K562 (cell line): ENCODE measurements around the gene LMNB1. TPM values are rescaled to one million over a fixed set of nuclear protein-coding genes. Genes with fewer than 3 reads are reported as not detected.

ENCODE experiments used
- CHD4 ChIP-seq: fragments of 200-600 bp; sonication (generic); IDR thresholded peaks from 3 replicates; pipeline ENCODE4 v1.6.1; 2012; ENCODE audit warnings: low read depth, mild to moderate bottlenecking, mixed read lengths, low read length, inconsistent platforms; ENCODE audit not compliant: insufficient read depth, insufficient replicate concordance, poor library complexity, severe bottlenecking
- ZNF212 ChIP-seq: fragments of 450-650 bp; formaldehyde crosslinking; IDR thresholded peaks from 2 replicates; pipeline ENCODE4 v1.4.0; 2020; ENCODE audit warnings: mild to moderate bottlenecking
- ZNF79 ChIP-seq: fragments of 250-450 bp; sonication (Bioruptor Pico); IDR thresholded peaks from 2 replicates; pipeline ENCODE4 v1.4.0; 2020; ENCODE audit warnings: low read depth, mild to moderate bottlenecking, moderate library complexity
- polyA plus RNA-seq, 8 experiments: library from polyadenylated mRNA; depleted of rRNA in 4 of 8; stranded (reverse) in 5 of 8; unstranded in 3 of 8; fragments of >200 nt; fragmentation: Nextera tagmentation in 2 of 8; fragmentation: Illumina TruSeq in 1 of 8; extraction: Ambion mirVana in 2 of 8; extraction: Trizol in 1 of 8; gene quantifications; 2 replicates each; pipeline versions ENCODE4 v1.2.1 to v1.2.3, GENCODE V29; 2011 to 2014; ENCODE audit warnings: inconsistent platforms in 1 of 8, missing spikeins in 1 of 8
- total RNA-seq, 7 experiments: library from RNA; depleted of rRNA in 6 of 7; stranded (reverse); fragments of >200 nt in 6 of 7; fragmentation: Illumina TruSeq in 2 of 7; extraction: Trizol in 2 of 7; gene quantifications; 2 replicates each; pipeline versions ENCODE4 v1.2.1 to v1.2.3, GENCODE V29; 2011 to 2021; ENCODE audit warnings: low replicate concordance in 1 of 7
- TF ChIP-seq, protein P1 (sequence below), 2 experiments: fragments of 450-650 bp in 1 of 2; sonication (generic) in 1 of 2; formaldehyde crosslinking in 1 of 2; IDR thresholded peaks; 2 replicates each; pipeline versions ENCODE4 v1.7.1 to v1.9.0; 2016 to 2022; ENCODE audit warnings: inconsistent platforms in 1 of 2, mild to moderate bottlenecking in 1 of 2, missing genetic modification reagents in 1 of 2
- TF ChIP-seq, protein P2 (sequence below): fragments of 450-650 bp; IDR thresholded peaks from 2 replicates; pipeline ENCODE4 v1.6.1; 2016; ENCODE audit warnings: low read depth
- TF ChIP-seq, protein P3 (sequence below): sonication (generic); formaldehyde crosslinking; IDR thresholded peaks from 2 replicates; pipeline ENCODE4 v1.8.1; 2022; ENCODE audit warnings: missing genetic modification reagents

Gene LMNB1
- total and polyA plus RNA-seq, 9 of the 15 experiments (the other 6 are each of a cell fraction or from before 2014, with no cell fraction given) = 2.8 to 190 (median 131) TPM

DNA sequence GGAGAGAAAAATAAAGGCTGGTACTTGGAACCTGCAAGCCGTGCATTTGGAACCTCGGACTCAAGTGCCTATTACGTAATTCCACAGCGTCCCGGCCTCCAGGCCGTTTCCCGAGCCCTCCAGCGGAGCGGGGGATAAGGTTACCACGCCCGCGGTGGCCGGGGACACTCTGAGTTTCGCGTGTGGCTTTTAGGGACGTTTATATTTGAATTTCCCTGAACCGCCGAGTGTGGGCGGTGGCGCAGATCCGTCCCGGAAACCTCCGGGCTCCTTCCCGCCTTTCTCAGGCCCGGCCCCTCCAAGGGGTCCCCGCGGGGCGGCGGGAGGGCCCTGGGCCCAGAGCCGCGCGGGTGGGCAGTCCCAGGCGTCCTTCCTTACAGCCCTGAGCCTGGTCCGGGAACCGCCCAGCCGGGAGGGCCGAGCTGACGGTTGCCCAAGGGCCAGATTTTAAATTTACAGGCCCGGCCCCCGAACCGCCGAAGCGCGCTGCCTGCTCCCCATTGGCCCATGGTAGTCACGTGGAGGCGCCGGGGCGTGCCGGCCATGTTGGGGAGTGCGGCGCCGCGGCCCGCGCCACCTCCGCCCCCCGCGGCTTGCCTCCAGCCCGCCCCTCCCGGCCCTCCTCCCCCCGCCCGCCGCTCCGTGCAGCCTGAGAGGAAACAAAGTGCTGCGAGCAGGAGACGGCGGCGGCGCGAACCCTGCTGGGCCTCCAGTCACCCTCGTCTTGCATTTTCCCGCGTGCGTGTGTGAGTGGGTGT, at the start of gene LMNB1 (continued):
- TF ChIP-seq, protein P1, sequence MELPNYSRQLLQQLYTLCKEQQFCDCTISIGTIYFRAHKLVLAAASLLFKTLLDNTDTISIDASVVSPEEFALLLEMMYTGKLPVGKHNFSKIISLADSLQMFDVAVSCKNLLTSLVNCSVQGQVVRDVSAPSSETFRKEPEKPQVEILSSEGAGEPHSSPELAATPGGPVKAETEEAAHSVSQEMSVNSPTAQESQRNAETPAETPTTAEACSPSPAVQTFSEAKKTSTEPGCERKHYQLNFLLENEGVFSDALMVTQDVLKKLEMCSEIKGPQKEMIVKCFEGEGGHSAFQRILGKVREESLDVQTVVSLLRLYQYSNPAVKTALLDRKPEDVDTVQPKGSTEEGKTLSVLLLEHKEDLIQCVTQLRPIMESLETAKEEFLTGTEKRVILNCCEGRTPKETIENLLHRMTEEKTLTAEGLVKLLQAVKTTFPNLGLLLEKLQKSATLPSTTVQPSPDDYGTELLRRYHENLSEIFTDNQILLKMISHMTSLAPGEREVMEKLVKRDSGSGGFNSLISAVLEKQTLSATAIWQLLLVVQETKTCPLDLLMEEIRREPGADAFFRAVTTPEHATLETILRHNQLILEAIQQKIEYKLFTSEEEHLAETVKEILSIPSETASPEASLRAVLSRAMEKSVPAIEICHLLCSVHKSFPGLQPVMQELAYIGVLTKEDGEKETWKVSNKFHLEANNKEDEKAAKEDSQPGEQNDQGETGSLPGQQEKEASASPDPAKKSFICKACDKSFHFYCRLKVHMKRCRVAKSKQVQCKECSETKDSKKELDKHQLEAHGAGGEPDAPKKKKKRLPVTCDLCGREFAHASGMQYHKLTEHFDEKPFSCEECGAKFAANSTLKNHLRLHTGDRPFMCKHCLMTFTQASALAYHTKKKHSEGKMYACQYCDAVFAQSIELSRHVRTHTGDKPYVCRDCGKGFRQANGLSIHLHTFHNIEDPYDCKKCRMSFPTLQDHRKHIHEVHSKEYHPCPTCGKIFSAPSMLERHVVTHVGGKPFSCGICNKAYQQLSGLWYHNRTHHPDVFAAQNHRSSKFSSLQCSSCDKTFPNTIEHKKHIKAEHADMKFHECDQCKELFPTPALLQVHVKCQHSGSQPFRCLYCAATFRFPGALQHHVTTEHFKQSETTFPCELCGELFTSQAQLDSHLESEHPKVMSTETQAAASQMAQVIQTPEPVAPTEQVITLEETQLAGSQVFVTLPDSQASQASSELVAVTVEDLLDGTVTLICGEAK (IDR thresholded peaks at IDR 0.05) = 0 out of 2 replicates have a peak, but pooled peaks have one; percentile 53
- TF ChIP-seq, protein P1 (CRISPR knock-in tag; IDR thresholded peaks at IDR 0.05) = no peak
- TF ChIP-seq CHD4 (no peak), ZNF79 (CRISPR knock-in tag) (no peak), ZNF212 (no peak)
- TF ChIP-seq, protein P2, sequence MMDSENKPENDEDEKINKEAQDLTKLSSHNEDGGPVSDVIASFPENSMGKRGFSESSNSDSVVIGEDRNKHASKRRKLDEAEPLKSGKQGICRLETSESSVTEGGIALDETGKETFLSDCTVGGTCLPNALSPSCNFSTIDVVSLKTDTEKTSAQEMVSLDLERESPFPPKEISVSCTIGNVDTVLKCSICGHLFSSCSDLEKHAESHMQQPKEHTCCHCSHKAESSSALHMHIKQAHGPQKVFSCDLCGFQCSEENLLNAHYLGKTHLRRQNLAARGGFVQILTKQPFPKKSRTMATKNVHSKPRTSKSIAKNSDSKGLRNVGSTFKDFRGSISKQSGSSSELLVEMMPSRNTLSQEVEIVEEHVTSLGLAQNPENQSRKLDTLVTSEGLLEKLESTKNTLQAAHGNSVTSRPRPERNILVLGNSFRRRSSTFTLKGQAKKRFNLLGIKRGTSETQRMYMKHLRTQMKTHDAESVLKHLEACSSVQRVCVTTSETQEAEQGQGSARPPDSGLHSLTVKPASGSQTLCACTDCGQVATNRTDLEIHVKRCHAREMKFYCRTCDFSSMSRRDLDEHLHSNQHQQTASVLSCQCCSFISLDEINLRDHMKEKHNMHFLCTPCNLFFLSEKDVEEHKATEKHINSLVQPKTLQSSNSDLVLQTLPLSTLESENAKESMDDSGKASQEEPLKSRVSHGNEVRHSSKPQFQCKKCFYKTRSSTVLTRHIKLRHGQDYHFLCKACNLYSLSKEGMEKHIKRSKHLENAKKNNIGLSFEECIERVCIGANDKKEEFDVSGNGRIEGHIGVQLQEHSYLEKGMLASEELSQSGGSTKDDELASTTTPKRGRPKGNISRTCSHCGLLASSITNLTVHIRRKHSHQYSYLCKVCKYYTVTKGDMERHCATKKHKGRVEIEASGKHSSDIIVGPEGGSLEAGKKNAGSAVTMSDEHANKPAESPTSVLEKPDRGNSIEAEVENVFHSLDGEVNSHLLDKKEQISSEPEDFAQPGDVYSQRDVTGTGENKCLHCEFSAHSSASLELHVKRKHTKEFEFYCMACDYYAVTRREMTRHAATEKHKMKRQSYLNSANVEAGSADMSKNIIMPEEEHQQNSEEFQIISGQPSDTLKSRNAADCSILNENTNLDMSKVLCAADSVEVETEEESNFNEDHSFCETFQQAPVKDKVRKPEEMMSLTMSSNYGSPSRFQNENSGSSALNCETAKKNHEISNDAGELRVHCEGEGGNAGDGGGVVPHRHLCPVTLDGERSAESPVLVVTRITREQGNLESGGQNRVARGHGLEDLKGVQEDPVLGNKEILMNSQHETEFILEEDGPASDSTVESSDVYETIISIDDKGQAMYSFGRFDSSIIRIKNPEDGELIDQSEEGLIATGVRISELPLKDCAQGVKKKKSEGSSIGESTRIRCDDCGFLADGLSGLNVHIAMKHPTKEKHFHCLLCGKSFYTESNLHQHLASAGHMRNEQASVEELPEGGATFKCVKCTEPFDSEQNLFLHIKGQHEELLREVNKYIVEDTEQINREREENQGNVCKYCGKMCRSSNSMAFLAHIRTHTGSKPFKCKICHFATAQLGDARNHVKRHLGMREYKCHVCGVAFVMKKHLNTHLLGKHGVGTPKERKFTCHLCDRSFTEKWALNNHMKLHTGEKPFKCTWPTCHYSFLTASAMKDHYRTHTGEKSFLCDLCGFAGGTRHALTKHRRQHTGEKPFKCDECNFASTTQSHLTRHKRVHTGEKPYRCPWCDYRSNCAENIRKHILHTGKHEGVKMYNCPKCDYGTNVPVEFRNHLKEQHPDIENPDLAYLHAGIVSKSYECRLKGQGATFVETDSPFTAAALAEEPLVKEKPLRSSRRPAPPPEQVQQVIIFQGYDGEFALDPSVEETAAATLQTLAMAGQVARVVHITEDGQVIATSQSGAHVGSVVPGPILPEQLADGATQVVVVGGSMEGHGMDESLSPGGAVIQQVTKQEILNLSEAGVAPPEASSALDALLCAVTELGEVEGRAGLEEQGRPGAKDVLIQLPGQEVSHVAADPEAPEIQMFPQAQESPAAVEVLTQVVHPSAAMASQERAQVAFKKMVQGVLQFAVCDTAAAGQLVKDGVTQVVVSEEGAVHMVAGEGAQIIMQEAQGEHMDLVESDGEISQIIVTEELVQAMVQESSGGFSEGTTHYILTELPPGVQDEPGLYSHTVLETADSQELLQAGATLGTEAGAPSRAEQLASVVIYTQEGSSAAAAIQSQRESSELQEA = no peak
- TF ChIP-seq, protein P3, sequence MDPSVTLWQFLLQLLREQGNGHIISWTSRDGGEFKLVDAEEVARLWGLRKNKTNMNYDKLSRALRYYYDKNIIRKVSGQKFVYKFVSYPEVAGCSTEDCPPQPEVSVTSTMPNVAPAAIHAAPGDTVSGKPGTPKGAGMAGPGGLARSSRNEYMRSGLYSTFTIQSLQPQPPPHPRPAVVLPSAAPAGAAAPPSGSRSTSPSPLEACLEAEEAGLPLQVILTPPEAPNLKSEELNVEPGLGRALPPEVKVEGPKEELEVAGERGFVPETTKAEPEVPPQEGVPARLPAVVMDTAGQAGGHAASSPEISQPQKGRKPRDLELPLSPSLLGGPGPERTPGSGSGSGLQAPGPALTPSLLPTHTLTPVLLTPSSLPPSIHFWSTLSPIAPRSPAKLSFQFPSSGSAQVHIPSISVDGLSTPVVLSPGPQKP (CRISPR knock-in tag) = no peak
